Keratinocyte (primary cell): ENCODE measurements around the gene APOB. TPM values are rescaled to one million over a fixed set of nuclear protein-coding genes. Genes with fewer than 3 reads are reported as not detected.

Experiments used
- DNase-seq: peaks from one replicate; pipeline ENCODE4 v3.0.0-alpha.2; 2011; ENCODE audit warnings: low read depth, missing footprints, low spot score
- FAIRE-seq: peaks from 2 replicates; lab custom pipeline; 2011; peaks lifted over from hg19 to GRCh38; lab: Jason Lieb, UNC
- H2AFZ ChIP-seq: 2 replicates; pipeline ENCODE4 v1.6.0; 2012; ENCODE audit warnings: low read length, control low read depth, inconsistent platforms; ENCODE audit not compliant: control insufficient read depth
- H3K27ac ChIP-seq: 2 replicates; pipeline ENCODE4 v1.5.1; 2011; ENCODE audit warnings: low read length; ENCODE audit not compliant: control insufficient read depth, insufficient read depth
- H3K27me3 ChIP-seq: 3 replicates; pipeline ENCODE4 v1.6.0; 2011; ENCODE audit warnings: low read length; ENCODE audit not compliant: control insufficient read depth, insufficient read depth; ENCODE audit errors: extremely low read depth
- H3K36me3 ChIP-seq, 2 experiments: 2 replicates in 1 of 2; 3 replicates in 1 of 2; pipeline ENCODE4 v1.5.1; 2011; ENCODE audit warnings: low read length in 2 of 2, mild to moderate bottlenecking in 1 of 2; ENCODE audit not compliant: control insufficient read depth in 2 of 2, insufficient read depth in 2 of 2; ENCODE audit errors: extremely low read depth in 1 of 2
- H3K4me1 ChIP-seq: 3 replicates; pipeline ENCODE4 v1.5.1; 2011; ENCODE audit warnings: low read length; ENCODE audit not compliant: control insufficient read depth, insufficient read depth; ENCODE audit errors: extremely low read depth
- H3K4me2 ChIP-seq: 3 replicates; pipeline ENCODE4 v1.6.0; 2011; ENCODE audit warnings: low read depth, low read length; ENCODE audit not compliant: control insufficient read depth, insufficient read depth; ENCODE audit errors: extremely low read depth
- H3K4me3 ChIP-seq, 3 experiments: fragments of 200-600 bp in 1 of 3; sonication (generic) in 1 of 3; 2 replicates in 2 of 3; 3 replicates in 1 of 3; pipeline ENCODE4 v1.5.1; 2011 to 2016; ENCODE audit warnings: low read length in 3 of 3, mild to moderate bottlenecking in 3 of 3, control low read depth in 2 of 3, inconsistent platforms in 1 of 3, low read depth in 1 of 3, mixed read lengths in 1 of 3, mixed run types in 1 of 3, moderate library complexity in 1 of 3; ENCODE audit not compliant: control insufficient read depth in 2 of 3, insufficient read depth in 2 of 3; ENCODE audit errors: extremely low read depth in 1 of 3
- H3K79me2 ChIP-seq: 2 replicates; pipeline ENCODE4 v1.6.0; 2012; ENCODE audit warnings: low read length; ENCODE audit not compliant: control insufficient read depth, insufficient read depth
- H3K9ac ChIP-seq: 3 replicates; pipeline ENCODE4 v1.6.0; 2011; ENCODE audit warnings: low read length; ENCODE audit not compliant: control insufficient read depth, insufficient read depth; ENCODE audit errors: extremely low read depth
- H3K9me1 ChIP-seq: 3 replicates; pipeline ENCODE4 v1.6.0; 2011; ENCODE audit warnings: low read length; ENCODE audit not compliant: control insufficient read depth, insufficient read depth; ENCODE audit errors: extremely low read depth
- H3K9me3 ChIP-seq: 2 replicates; pipeline ENCODE4 v1.5.1; 2012; ENCODE audit warnings: low read depth, low read length; ENCODE audit not compliant: control insufficient read depth
- H4K20me1 ChIP-seq: 3 replicates; pipeline ENCODE4 v1.6.0; 2011; ENCODE audit warnings: low read length; ENCODE audit not compliant: control insufficient read depth, insufficient read depth; ENCODE audit errors: extremely low read depth
- EZH2 ChIP-seq: IDR thresholded peaks from one replicate; pipeline ENCODE4 v1.6.1; 2012; ENCODE audit warnings: inconsistent platforms, mild to moderate bottlenecking, low read length, moderate library complexity
- dilution Hi-C: fragments of 300-500 bp; cut with MboI; formaldehyde crosslinking; loops from one replicate; pipeline ENCODE4 v1.7.0; 2020; ENCODE audit warnings: low sequenced_read_pairs; ENCODE audit not compliant: extremely low pct_ligation_motif_present
- polyA plus RNA-seq, 5 experiments: library from polyadenylated mRNA; depleted of rRNA in 3 of 5; stranded (reverse) in 3 of 5; stranded (forward) in 1 of 5; unstranded in 1 of 5; fragments of >200 nt; gene quantifications; 1 replicate in 1 of 5; 2 replicates in 3 of 5; 3 replicates in 1 of 5; pipeline versions ENCODE4 v1.2.1 to v1.2.3, GENCODE V29; 2011 to 2012; ENCODE audit warnings: missing spikeins in 2 of 5, low read depth in 1 of 5, low replicate concordance in 1 of 5
- TF ChIP-seq, protein P1 (sequence below), 3 experiments: IDR thresholded peaks in 1 of 3; conservative IDR thresholded peaks in 1 of 3; optimal IDR thresholded peaks in 1 of 3; 2 replicates in 2 of 3; 3 replicates in 1 of 3; pipeline versions ENCODE3 to v1.5.1; 2011; ENCODE audit warnings: low read length in 3 of 3, mild to moderate bottlenecking in 3 of 3, moderate library complexity in 2 of 3, control low read depth in 1 of 3, inconsistent platforms in 1 of 3; ENCODE audit not compliant: insufficient read depth in 2 of 3; ENCODE audit errors: extremely low read depth in 1 of 3

APOB gene
- polyA plus RNA-seq, 1 donor (not counting 4 experiments of a cell fraction or from before 2014, with no cell fraction given) = 0.01 TPM

DNA sequence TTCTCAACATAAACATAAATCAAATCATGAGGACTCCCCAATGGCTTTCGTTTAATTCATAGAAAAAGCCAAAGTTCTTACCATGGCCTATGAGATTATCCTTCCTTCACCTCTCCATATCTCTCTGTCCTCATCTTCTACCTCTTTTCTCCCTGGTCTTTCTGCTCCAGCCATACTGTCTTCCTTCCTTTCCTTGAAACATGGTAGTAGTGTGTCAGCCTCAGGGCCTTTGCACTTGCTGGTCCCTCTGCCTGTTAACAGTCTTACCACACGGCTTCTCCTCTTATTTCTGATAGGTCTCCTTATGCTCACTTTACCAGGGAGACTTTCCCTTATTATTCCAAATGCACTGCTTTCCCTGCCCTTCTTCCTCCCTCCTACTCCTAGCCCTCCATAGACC is 25.6 kb downstream of the APOB start:
- Histone ChIP-seq H3K36me3 (no peaks in the 10 kb centered on the region), H3K79me2 (no peaks in the 10 kb centered on the region), H3K27me3 (no peaks in the 10 kb centered on the region), H3K4me2 (no peak overlapping the region), H3K9ac (no peak overlapping the region), H3K9me1 (no peaks in the 10 kb centered on the region), H3K4me3 (no peak overlapping the region), H3K27ac (no peak overlapping the region), H3K9me3 (no peaks in the 10 kb centered on the region), H4K20me1 (no peaks in the 10 kb centered on the region), H2AFZ (no peak overlapping the region), H3K4me1 (no peaks in the 10 kb centered on the region)
- no peak for FAIRE-seq
- no peak for DNase-seq
- TF ChIP-seq, protein P1, sequence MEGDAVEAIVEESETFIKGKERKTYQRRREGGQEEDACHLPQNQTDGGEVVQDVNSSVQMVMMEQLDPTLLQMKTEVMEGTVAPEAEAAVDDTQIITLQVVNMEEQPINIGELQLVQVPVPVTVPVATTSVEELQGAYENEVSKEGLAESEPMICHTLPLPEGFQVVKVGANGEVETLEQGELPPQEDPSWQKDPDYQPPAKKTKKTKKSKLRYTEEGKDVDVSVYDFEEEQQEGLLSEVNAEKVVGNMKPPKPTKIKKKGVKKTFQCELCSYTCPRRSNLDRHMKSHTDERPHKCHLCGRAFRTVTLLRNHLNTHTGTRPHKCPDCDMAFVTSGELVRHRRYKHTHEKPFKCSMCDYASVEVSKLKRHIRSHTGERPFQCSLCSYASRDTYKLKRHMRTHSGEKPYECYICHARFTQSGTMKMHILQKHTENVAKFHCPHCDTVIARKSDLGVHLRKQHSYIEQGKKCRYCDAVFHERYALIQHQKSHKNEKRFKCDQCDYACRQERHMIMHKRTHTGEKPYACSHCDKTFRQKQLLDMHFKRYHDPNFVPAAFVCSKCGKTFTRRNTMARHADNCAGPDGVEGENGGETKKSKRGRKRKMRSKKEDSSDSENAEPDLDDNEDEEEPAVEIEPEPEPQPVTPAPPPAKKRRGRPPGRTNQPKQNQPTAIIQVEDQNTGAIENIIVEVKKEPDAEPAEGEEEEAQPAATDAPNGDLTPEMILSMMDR (optimal IDR thresholded peaks at IDR 0.05 in 1 of 3, IDR thresholded peaks at IDR 0.05 in 1 of 3, conservative IDR thresholded peaks at IDR 0.05 in 1 of 3; ENCODE audit: extremely low read depth in 1 of 3, insufficient read depth in 2 of 3, low read length in 3 of 3) = no peak
- no peak for TF ChIP-seq EZH2
- dilution Hi-C loops = no loop called here

DNA sequence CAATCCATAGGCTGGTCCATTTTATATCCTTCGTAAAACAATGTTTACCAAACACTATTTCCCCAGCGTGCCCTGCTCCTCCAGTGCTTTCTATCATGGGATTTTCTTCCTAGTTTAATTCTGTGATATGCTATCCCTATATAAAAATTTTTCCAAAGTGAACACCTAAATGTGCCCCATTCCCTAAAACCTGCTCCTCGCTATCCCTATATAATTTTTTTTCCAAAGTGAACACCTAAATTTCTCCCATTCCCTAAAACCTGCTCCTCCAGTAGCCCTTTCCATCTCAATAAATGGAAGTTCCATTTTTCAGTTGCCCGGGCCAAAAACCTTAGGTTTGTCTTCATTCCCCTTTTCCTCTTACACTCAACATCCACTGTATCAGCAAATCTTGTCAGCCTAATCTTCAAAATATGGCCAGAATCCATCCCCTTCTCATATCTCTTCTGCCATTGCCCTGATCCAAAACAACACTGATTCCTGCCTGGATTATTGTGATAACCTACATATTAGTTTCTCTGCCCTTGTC is 26.1 kb downstream of the APOB start:
- Histone ChIP-seq H2AFZ (no peak overlapping the region), H3K4me2 (no peak overlapping the region), H3K4me3 (no peak overlapping the region), H3K36me3 (no peaks in the 10 kb centered on the region), H4K20me1 (no peaks in the 10 kb centered on the region), H3K9me3 (no peaks in the 10 kb centered on the region), H3K27ac (no peak overlapping the region), H3K4me1 (no peaks in the 10 kb centered on the region), H3K9ac (no peak overlapping the region), H3K79me2 (no peaks in the 10 kb centered on the region), H3K9me1 (no peaks in the 10 kb centered on the region), H3K27me3 (no peaks in the 10 kb centered on the region)
- DNase-seq = no peak
- no peak for FAIRE-seq
- no peak for TF ChIP-seq EZH2
- TF ChIP-seq, protein P1 (optimal IDR thresholded peaks at IDR 0.05 in 1 of 3, IDR thresholded peaks at IDR 0.05 in 1 of 3, conservative IDR thresholded peaks at IDR 0.05 in 1 of 3; ENCODE audit: extremely low read depth in 1 of 3, insufficient read depth in 2 of 3, low read length in 3 of 3) = no peak
- dilution Hi-C loops = no loop called here
